GM18511 (cell line): Measurements from ENCODE around the gene WDR76.

Experiments
- ATAC-seq: cut with Tn5 transposase; IDR thresholded peaks from one replicate; pipeline ENCODE4 v1.9.1; 2021; ENCODE audit warnings: mild to moderate bottlenecking, moderate library complexity; ENCODE audit not compliant: unreplicated experiment

The WDR76 gene

DNA sequence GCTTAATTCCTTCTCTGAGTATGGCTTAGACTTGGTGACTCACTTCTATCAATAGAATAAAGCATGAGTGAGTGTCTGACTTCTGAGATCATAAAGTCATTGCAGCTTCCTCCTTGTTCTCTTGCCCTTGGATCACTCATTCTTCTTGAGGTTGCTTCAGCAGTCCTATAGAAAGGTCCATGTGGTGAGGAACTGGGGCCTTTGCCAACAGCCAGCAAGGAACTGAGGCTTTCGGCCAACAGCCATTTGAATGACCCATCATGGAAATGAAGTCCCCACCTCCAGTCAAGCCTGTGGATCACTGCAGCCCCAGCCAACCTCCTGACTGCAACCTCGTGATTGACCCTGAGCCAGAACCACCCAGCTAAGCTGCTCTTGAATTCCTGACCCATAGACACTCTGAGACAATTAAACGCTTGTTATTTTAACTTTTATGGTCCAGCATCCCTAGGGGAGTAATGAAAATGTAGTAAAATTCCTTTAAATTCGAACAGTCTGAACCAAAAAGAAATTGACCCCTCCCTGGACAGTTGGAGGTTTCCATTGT lies 84.5 kb downstream of the WDR76 start:
- no peak for ATAC-seq

DNA sequence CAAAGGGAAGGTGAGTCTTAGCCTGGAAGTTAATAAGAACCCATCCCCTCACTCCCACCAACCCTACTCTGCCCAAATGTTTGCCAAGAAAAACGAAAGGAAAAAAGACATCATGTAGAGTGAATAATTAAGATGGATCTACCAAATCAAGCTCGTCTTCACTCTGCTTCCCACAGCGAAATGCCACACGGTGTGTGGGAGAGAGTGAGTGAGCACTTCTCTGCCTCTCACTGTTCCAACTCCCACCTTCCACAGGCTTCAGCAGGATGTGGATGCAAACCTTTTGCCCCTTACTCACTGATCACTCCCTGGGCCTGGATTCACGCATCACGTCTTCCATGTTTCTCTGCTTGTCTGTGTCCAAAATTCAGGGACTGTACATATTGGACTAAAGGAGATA lies 85.4 kb downstream of the WDR76 start:
- ATAC-seq, result no peak

DNA sequence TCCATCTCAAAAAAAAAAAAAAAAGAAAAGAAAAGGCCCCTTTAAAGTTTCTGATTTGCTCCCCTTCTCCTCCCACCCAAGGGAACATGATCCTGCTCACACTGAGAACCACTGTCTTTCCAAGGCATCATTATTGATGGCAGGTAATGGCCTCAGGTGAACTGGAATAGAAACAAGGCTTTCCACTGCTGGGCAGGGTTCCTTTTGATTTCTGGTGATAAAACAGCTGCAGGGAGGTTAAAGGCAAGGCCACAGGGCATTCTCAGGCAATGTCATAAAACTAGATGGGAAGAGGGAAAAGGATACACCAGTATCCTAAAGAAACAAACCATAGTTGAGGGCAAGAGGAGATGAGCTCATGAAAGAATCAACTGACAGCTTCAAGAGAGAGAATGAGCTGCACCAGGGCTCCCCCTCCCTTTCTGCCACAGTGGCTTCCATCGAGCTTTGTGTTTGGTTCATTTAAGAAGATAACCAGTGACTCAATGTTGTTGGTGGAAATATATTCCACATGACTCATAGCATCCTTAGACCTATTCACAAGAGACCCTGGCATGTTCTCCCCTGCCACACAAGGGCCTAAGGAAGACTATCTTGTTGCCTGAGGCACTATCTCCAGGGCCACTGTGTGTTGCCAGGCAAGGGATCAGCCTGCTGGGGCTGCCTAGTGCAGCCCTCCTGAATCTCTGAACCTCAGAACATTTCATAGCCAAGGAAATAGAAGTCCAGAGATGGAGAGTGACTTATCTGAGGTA lies 86.4 kb downstream of the WDR76 start:
- ATAC-seq, result no peak

DNA sequence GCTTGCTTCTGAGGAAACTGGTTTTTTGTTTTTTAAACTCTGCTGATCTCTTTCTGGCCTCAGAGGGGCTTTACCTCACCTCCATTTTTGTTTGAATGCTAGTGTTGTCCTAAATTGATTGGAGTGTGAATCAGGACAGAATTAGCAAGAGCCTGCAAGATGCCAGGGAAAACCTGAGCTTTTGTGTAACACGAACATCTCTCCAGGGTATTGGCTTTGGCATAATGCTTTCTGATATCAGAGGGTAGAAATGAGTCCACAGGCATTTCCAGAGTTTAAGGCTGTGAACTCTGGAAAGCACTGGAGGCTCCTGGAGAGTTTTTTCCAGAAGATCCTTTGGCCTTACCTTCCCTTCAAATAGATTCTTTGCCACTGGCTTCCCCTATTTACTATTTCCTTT lies 87.1 kb downstream of the WDR76 start:
- no peak for ATAC-seq

DNA sequence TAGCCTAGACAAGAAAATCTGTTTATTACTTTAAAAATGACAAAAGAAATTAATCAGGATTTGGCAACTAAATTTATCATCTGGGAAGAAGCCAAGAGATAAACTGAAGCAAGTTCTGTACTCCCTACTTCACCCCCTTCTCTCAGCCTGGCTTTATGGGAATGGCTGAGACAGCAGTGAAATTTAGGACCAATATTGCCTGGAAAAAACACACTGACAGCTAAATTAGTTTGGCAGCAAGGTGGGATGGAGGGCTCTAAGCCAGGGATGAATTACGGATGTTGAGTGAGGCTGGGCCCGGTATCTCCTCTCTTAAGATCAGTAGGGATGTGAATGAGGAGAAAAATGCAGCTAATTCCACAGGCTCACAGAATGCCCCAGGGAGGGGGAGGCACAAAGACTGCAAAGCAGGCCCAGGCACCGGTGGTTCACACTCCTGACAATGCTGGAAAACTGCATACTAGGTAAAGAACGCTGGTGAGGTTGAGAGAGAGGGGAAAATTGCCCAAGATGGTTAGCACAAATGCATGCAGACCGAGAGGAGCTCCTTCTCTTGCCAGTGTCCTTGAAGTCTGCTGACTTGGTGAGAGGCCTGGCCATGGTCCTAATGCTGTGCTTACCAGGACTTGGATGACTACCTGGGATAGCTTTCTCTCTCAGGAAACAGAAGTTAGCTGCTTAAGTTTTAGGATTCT lies 89.0 kb downstream of the WDR76 start:
- ATAC-seq, result no peak

DNA sequence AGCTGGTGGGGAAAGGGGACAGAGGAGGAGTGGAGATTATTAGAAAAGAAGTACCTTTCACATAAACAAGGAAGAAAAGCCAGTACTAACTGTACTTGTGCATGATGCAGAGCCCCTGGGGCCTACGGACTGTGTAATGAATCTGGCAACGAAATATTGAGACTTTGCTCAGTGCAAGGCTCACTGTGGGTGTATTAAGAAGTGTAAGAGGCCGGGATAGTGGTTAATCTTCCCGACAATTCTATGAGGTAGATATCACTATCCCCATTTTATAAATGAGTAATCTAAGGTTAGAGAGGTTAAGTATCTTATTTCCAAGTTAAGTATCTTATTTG lies 89.5 kb downstream of the WDR76 start:
- ATAC-seq, result no peak
